ENCODE measurements around the gene NME4. TPM values are rescaled to one million over a fixed set of nuclear protein-coding genes. Genes with fewer than 3 reads are reported as not detected.
A peak's percentile ranks its signal among the peaks of the same experiment; 100 is the strongest.
"Not testable (repeated sequence)": the region's sequence is repeated elsewhere in the genome, so short reads cannot be mapped to it uniquely, and the experiment has no call there.

Gene NME4
- total RNA-seq, 1 donor from 2014 or later = 154 TPM

DNA sequence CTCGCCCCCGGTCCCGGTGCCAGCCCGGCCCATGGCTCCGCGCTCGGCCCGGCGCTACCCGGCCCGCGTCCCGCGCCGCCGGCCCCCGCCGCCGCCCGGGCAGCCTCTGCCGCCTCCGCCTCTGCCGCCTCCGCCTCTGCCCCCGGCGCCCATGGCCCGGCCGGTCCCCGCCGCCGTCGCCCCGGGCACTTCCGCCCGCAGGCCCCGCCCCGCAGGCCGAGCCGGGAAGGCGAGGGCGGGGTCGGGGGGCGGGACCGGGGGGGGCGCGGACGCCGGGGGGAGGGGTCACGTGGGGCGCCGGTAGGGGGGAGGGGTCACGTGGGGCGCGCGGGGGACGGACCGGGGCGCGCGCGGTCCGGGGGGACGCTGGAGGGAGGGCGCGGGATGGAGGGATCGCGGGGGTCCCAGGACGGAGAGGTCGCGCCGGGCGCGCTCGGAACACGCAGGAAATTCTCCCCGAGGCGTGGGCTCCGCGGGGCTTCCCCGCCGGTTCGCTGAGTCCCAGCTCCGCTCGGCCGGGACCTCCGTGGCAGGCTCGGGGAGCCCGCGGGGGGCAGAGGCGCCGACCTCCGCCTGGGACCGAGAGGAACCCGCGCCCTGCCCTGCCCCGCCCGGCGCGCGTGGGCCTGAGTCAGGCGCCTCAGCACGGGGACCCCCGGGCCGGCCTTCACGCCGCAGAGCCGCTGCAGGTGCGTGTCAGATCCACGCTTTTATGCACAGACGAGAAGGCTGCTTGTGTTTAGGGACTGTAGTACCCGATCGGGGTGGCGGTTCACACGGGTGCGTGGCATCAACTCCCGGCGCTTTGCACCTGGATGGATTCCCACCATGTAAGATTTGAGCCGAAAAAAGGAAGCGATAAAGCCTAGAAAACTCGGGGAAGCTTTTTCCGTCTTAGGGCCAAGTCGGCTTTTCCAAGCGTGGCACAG, 14.9 kb upstream of the NME4 start, which contains the start of gene PGAP6:
TSS of gene PGAP6 (minus strand) at position 190 of the 929 bp plus-strand sequence. CDS start at position 33, 157 bp downstream.
- H3K9me3 Mint-ChIP-seq (ENCODE audit: low read depth) = no peaks in the 10 kb centered on the region
- no peaks in the 10 kb centered on the region for H3K36me3 Mint-ChIP-seq (ENCODE audit: insufficient read depth)
- TF ChIP-seq, protein P1, sequence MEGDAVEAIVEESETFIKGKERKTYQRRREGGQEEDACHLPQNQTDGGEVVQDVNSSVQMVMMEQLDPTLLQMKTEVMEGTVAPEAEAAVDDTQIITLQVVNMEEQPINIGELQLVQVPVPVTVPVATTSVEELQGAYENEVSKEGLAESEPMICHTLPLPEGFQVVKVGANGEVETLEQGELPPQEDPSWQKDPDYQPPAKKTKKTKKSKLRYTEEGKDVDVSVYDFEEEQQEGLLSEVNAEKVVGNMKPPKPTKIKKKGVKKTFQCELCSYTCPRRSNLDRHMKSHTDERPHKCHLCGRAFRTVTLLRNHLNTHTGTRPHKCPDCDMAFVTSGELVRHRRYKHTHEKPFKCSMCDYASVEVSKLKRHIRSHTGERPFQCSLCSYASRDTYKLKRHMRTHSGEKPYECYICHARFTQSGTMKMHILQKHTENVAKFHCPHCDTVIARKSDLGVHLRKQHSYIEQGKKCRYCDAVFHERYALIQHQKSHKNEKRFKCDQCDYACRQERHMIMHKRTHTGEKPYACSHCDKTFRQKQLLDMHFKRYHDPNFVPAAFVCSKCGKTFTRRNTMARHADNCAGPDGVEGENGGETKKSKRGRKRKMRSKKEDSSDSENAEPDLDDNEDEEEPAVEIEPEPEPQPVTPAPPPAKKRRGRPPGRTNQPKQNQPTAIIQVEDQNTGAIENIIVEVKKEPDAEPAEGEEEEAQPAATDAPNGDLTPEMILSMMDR (IDR thresholded peaks at IDR 0.05; ENCODE audit: unreplicated experiment) = no peak
- peaks cover 29% of the 10 kb centered on the region for H3K4me1 Mint-ChIP-seq (ENCODE audit: low read depth)
- H3K27ac Mint-ChIP-seq = peak within 1 kb of the TSS; percentile 92
- no peaks in the 10 kb centered on the region for H3K27me3 Mint-ChIP-seq
- DNase-seq (ENCODE audit: low spot score, unreplicated experiment) = no peak
- peak within 1 kb of the TSS; percentile 84 for H3K4me3 Mint-ChIP-seq (ENCODE audit: low read depth)

DNA sequence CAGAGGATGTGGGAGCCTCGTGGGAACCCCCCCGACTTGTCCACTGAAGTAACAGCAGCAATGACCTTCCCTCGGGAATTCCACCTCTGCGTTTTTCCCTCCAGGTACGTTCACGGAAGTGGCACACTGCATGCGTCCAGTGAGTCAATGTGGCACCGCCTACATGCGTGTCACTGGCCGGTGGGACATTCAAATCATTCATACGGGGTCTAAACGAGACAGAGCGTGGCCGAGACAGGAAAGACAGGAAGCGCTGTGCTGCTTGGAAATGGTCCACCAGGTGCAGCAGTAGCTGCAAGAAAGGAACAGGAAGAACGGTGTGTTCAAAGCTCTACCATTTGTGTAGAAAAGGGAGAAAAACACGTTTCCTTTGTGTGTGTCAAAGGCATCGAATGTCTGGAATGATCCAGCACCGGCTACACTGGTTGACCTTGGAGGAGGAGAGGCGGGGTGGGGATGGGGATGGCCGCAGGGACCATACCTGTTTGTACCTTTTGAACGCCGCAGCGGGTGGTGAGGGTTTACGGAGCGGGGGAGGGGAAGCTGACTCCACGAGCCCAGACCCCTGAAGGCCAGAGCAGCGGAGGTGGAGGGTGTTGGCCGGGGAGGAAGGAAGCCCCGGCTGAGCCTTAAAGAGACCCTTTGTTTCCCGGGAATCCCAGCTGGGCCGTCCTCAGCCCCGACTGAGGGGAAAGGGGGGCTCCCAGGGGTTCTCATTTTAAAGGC, 13.5 kb upstream of the NME4 start:
- H3K27ac Mint-ChIP-seq = peak overlapping the region; percentile 92

DNA sequence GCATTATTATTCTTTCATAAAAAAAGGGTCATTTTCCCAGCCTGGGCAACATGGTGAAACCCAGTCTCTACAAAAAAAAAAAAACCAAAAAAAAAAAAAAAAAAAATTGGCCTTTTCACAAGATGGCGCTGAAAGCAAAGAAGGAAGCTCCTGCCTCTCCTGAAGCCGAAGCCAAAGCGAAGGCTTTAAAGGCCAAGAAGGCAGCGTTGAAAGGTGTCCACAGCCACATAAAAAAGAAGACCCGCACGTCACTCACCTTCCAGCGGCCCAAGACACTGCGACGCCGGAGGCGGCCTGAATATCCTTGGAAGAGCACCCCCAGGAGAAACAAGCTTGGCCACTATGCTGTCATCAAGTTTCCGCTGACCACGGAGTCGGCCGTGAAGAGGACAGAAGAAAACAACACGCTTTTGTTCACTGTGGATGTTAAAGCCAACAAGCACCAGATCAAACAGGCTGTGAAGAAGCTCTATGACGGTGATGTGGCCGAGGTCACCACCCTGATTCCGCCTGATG, 10.3 kb upstream of the NME4 start:
- DNase-seq (ENCODE audit: low spot score, unreplicated experiment) = no peak
- no peak overlapping the region for H3K4me3 Mint-ChIP-seq (ENCODE audit: low read depth)
- H3K27ac Mint-ChIP-seq = no peak overlapping the region
- no peaks in the 10 kb centered on the region for H3K27me3 Mint-ChIP-seq
- TF ChIP-seq, protein P1 (IDR thresholded peaks at IDR 0.05; ENCODE audit: unreplicated experiment) = no peak
- H3K4me1 Mint-ChIP-seq (ENCODE audit: low read depth) = peaks cover 30% of the 10 kb centered on the region
- H3K9me3 Mint-ChIP-seq (ENCODE audit: low read depth) = no peaks in the 10 kb centered on the region
- peaks cover 2% of the 10 kb centered on the region for H3K36me3 Mint-ChIP-seq (ENCODE audit: insufficient read depth)

More for the DNA sequence above, 13.5 kb upstream of the NME4 start:
- Mint-ChIP-seq H3K4me1 (ENCODE audit: low read depth) (peaks cover 39% of the 10 kb centered on the region), H3K36me3 (ENCODE audit: insufficient read depth) (no peaks in the 10 kb centered on the region), H3K27me3 (no peaks in the 10 kb centered on the region), H3K4me3 (ENCODE audit: low read depth) (peak overlapping the region; percentile 84), H3K9me3 (ENCODE audit: low read depth) (no peaks in the 10 kb centered on the region)
- DNase-seq (ENCODE audit: low spot score, unreplicated experiment) = no peak
- TF ChIP-seq, protein P1 (IDR thresholded peaks at IDR 0.05; ENCODE audit: unreplicated experiment) = no peak

DNA sequence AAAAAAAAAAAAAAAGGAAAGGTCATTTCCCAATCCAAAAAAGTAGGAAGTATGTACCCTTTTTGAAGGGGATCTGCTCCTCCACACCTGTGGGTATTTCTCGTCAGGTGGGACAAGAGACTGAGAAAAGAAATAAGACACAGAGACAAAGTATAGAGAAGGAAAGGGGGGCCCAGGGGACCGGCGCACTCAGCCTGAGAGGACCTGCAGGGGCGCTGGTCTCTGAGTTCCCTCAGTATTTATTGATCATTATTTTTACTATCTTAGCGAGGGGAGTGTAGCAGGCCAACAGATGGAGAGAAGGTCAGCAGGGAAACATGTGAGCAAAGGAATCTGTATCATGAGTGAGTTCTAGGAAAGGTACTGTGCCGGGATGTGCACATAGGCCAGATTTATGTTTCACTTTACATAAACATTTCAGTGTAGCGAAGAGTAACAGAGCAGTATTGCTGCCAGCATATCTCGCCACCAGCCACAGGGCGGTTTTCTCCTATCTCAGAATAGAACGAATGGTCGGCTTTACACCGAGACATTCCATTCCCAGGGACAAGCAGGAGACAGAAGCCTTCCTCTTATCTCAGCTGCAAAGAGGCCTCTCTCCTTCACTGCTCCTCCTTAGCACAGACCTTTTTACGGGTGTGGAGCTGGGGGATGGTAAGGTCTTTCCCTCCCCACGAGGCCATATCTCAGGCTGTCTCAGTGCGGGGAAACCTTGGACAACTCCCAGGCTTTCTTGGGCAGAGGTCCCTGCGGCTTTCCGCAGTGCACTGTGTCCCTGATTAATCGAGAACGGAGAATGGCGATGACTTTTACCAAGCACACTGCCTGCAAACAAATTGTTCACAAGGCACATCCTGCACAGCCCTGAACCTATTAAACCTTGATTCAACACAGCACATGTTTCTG, 9.0 kb upstream of the NME4 start:
- Mint-ChIP-seq H3K4me3 (ENCODE audit: low read depth) (peak overlapping the region; percentile 24), H3K27ac (peak overlapping the region; percentile 87), H3K4me1 (ENCODE audit: low read depth) (peaks cover 27% of the 10 kb centered on the region)
- H3K36me3 Mint-ChIP-seq (ENCODE audit: insufficient read depth); H3K9me3 Mint-ChIP-seq (ENCODE audit: low read depth); DNase-seq (ENCODE audit: low spot score, unreplicated experiment); H3K27me3 Mint-ChIP-seq: not testable (repeated sequence)
- TF ChIP-seq, protein P1 (IDR thresholded peaks at IDR 0.05; ENCODE audit: unreplicated experiment) = peak; percentile 58

Data from progenitor cell of endocrine pancreas (in vitro differentiated cells).